C4-2B (cell line): ENCODE results near the gene RPL41.

Source experiments
- H3K27ac ChIP-seq: fragments of 450-650 bp; 2 replicates; pipeline ENCODE4 v1.5.1; 2017
- CTCF ChIP-seq: fragments of 450-650 bp; conservative IDR thresholded peaks from 2 replicates; pipeline ENCODE4 v1.5.1; 2017; ENCODE audit warnings: mild to moderate bottlenecking
- ZFX ChIP-seq: fragments of 450-650 bp; IDR thresholded peaks from 2 replicates; pipeline ENCODE4 v1.6.1; 2017

The RPL41 gene

GRCh38 chr12:56116267-56117081 lies at the start of gene RPL41:
RPL41 (plus strand) TSS chr12:56116633.
- H3K27ac ChIP-seq: peak within 1 kb of the TSS; percentile 96
- TF ChIP-seq ZFX: 0 out of 2 replicates have a peak, but pooled peaks have one; percentile 19
- TF ChIP-seq CTCF: no peak

GRCh38 chr12:56071648-56072047 lies 44.8 kb upstream of the RPL41 start:
- no peak overlapping the region for H3K27ac ChIP-seq

GRCh38 chr12:56074396-56074795 lies 42.0 kb upstream of the RPL41 start:
- TF ChIP-seq ZFX (no peak), CTCF (no peak)
- H3K27ac ChIP-seq: no peak overlapping the region

More at GRCh38 chr12:56071648-56072047, 44.8 kb upstream of the RPL41 start:
- no peak for TF ChIP-seq CTCF
- TF ChIP-seq ZFX: no peak

- peak overlapping the region; percentile 7 for H3K27ac ChIP-seq
These were observed 38.5 kb upstream of the RPL41 start for GRCh38 chr12:56077966-56078365.

GRCh38 chr12:56078427-56078826 lies 38.0 kb upstream of the RPL41 start:
- no peak for TF ChIP-seq CTCF
- TF ChIP-seq ZFX: no peak
- H3K27ac ChIP-seq: peak overlapping the region; percentile 97

GRCh38 chr12:56078931-56079722 lies 37.3 kb upstream of the RPL41 start:
- peak overlapping the region; percentile 97 for H3K27ac ChIP-seq
- peak; percentile 98 for TF ChIP-seq CTCF
- peak; percentile 31; the same call in 1 of the 2 replicates for TF ChIP-seq ZFX

- TF ChIP-seq ZFX (no peak), CTCF (no peak)
- H3K27ac ChIP-seq: peak within 1 kb of the TSS; percentile 97
These were observed 36.5 kb upstream of the RPL41 start, which contains the start of gene ERBB3 for GRCh38 chr12:56079723-56080555. ERBB3 (plus strand) TSS chr12:56080165; CDS start chr12:56080301, 136 bp downstream.
